T47D (cell line): Measurements from ENCODE around the gene CAPN8.

Experiments
- DNase-seq, 2 experiments: peaks; one replicate each; pipeline versions ENCODE4 v3.0.0 to v3.0.0-alpha.2; 2011 to 2012; ENCODE audit warnings: low read depth in 1 of 2, low spot score in 1 of 2
- JUND ChIP-seq: IDR thresholded peaks from 2 replicates; pipeline ENCODE4 v1.6.1; 2012; ENCODE audit warnings: low read depth
- in situ Hi-C: cut with HindIII; loops from 2 replicates; pipeline ENCODE4 v1.10.0; 2016; ENCODE audit warnings: low sequenced_read_pairs, low pct_unique_long_range_greater_than_20kb

CAPN8 gene

DNA sequence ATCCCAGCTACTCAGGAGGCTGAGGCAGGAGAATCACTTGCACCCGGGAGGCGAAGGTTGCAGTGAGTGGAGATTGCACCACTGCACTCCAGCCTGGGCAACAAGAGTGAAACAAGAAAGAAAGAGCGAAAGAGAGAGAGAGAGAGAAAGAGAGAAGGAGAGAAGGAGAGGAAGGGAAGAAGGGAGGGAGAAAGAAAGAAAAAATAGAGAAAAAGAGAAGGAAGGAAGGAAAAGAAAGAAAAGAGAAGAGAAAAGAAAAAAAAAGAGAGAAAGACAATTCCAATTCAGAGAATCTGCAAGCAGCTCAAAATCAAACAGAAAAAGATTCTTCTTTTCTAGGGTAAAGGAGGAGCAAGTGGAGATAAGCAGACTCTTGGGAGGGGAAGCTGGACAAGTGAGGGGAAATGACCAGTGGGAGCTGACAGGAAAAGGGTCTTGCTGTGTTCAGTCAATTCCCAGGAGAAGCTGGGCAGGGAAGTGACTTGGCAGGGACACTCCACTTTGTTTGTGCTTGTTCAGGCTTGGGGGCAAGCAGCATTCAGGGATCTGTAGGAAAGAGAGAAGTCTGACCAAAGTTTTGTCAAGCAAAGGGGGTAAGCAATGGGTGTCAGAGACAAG is 43.3 kb upstream of the CAPN8 start:
- in situ Hi-C loops = no loop called here
- TF ChIP-seq JUND = no peak
- no peak for DNase-seq

DNA sequence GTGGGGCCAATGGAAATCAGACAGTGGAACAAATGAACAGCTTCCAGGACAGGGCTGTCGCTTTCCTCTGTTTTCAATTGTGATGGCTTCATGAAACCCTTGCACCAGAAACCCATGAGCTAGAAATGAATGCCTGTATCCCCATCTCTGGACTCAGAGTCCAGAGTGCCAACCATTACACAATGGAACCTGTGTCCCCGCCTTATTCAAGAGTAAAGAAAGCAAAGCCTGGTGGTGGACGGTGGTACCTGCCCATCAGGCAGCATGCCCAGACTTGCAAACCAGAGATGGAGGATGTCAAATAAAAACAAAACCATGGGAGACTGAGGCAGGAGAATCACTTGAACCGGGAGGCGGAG is 42.5 kb upstream of the CAPN8 start:
- in situ Hi-C loops = no loop called here
- peak in 1 of 2 experiments; percentile 80 for DNase-seq
- TF ChIP-seq JUND = no peak

DNA sequence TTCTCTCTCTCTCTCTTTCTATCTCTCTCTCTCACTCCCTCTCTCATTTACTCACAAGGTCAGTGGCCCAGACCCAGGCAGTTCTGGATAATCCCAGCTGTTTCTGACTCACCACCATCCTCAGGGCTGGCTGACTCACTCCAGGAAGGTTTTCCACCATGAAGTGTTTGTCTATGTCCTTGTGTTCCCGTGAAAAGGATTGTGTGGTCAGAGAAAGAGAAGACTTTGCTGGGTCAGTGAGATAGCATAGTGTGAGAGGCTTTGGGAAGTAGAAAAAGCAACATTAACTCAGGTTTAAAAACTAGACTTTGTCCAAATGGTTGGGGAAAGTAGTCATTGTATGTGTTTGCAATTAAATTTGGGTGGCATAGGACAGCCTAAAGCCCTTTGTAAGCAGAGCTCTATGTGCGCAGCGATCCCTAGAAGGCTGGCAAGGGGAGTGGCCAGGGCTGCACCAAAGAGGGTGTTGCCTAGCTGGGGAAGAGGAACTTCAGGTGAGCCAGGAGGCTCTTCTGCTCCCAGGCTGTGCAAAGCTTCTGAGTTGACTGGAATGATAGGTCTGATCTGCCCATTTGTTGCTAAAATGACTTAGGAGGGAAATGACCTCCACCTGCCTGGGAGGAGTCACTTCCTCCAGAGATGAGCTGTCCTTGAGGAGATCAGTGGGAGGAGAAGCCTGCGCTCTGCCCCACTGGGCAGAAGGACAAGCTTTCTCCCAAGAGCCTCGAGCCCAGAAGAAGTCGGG is 41.9 kb upstream of the CAPN8 start:
- peak; percentile 56 to 91 for DNase-seq

DNA sequence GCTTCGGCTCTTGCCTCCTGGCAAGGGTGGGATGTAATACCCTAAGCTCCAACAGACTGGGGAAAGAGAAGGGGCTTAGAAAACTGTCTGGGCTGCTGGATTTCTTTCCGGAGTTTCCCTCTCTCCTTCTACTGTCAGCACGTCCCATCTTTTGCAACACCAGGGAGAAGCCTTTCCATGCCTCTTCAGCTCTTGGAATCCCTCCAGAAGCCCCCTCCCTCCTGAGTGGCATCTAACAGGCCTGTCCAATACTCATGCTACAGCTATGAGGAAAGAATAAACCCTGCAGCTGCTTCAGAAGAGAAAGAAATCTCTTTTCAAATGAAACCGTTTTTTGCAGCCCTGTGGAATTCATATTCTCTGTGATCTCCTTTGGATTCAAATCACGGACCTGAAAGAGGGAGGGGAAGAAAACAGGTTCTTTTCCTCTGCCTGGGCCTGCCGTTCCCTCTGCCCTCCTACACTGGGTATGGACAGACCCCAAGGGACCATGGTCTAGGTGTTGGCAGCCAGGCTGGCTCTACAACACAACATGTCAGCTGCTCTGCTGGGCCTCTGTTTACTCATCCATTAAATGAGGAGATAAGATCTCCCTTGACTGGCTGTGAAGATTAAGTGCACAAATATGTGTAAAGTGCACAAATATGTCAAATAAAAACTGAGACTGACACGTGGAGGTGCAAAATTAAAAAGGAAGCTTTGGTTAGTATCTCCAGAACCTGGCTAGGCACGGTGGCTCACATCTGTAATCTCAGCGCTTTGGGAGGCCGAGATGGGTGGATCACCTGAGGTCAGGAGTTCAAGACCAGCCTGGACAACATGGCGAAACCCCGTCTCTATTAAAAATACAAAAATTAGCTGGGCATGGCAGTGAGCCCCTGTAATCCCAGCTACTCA is 40.8 kb upstream of the CAPN8 start:
- peak; percentile 35 to 83 for DNase-seq
- TF ChIP-seq JUND = peak; percentile 95
- in situ Hi-C loops = no loop called here

More for the DNA sequence above, 41.9 kb upstream of the CAPN8 start:
- peak; percentile 95; the same call in 1 of the 2 replicates for TF ChIP-seq JUND
- in situ Hi-C loops = no loop called here

DNA sequence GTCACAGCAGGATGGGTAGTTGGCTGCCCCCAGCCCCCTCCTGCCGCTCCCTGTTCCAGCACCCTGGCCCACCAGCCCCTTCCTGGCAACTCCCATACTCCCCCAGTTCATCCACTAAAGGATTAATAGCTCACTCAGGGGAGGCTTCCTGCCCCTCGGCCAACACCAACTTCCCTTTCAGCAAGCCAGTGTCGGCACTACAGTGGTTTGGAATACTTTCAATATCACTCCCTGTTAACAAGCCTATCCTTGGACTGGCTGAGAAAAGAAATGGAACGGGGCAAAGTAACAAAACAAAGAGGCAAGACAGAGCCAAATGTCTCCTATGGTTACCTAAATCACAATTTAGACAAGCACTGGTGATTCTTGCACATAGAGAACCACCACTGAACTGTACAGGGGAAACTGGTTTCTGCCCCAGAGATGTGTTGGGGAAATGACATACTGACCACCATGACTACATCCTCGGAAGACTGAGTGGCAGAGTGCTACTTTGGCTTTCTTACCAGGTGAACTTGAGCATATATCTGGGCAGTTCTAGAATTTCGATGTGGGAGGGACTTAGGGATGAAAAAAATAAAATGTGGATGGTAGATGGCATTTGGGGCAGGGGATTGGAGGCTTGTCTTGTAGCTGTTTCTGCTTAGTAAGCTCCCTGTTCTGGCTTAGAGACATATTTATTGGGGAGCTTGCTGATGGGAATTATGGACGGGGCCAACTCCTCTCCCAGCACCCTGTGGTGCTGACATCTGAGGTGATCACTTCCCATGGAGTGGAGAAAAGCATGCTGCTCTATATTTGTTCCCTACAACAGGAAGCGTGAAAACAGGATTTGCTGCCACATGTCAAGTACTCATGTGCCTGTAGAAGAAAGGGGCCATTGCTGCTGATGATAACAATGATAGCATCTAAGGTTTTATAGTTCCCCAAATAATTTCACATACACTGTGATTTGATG is 39.7 kb upstream of the CAPN8 start:
- in situ Hi-C loops = no loop called here
- no peak for TF ChIP-seq JUND
- no peak for DNase-seq

DNA sequence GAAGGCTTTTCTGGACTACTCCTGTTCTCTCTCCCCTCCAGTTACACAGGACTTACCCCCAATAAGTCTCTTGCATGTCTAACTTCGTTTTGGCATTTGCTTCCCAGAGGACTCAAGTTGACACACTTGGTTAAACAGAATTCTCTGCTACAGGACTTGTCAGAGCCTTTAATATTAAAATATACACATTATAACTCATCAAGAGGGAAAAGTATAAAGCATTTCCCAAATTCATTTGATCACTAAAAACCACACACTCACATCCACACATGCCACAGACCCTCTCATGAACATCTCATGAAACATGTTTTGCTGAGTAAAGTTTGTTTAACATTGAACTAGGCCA is 38.1 kb upstream of the CAPN8 start:
- TF ChIP-seq JUND = no peak
- DNase-seq = no peak
- in situ Hi-C loops = no loop called here

DNA sequence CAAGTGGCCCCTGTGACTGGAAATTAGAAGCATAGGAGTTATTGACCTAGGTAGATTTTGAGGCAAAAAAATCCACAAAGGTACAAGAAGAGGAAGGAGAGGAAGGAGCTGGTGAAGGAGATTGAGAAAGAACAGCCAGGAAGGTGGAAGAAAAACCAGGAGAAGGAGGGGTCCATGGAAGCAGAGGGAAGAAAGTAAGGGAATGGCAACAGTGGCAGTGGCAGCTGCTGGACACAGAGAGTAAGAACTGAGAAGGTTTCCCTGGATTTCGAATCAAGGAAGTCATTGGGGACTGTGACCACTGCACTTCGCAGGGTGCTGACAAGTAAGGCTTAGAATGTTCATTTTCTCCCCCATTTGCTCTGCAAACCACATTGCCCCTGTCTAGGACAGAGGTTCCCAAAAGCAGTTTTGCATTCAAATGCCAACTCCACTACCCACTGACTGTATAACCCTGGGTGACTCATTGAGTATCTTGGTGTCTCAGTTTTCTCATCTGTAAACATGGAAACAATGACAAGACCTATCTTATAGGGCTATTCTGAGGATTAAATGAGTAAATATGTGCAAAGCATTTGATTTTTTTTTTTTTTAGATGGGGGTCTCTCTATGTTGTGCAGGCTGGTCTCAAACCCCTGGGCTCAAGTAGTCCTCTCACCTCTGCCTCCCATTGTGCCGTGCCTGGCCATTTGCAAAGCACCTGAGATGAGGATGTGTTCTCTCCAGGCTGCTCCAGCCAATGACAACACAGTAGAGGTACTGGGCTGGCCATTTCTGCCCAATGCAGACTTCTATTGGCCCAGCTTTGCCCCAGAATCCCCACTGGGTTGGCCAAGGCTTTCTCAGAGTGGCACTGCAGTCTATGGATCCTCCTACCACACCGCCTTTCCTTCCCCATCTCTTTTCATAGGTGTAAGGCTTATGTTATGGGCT is 37.5 kb upstream of the CAPN8 start:
- DNase-seq = peak in 1 of 2 experiments; percentile 65
- in situ Hi-C loops = no loop called here
- no peak for TF ChIP-seq JUND

DNA sequence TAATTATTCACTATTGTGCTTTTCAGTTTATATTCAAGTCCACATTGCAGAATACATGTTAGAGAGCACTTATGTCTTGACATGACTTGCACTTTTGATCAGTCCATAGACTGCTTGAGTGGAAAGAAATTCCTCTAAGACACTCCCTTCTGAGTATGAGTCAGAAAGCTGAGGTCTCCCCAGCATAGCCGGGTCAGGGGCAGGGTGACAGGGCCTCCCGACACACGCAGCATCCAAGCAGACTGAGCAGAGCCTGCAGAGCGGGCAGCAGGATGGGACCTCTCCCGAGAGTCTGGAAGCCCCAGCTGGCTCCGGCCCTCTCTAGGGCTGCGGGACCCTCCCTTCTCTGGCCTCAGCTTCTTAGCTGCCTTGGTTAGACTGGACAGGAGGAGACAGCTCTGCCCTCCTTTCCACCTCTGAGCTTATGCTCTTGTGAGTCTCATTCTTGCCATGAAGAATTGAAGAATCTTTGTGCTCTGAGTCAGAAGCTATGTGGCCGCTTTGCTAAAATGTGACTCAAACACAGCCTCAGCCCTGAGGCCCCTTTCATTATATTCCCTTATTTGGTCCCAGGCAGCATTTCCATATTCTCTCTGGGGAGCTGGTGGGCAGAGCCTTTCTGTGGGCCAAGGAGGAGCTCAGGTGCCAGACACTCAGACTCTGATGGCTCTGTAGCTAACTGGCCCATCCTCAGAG is 35.6 kb upstream of the CAPN8 start:
- TF ChIP-seq JUND = no peak
- in situ Hi-C loops = no loop called here
- no peak for DNase-seq

DNA sequence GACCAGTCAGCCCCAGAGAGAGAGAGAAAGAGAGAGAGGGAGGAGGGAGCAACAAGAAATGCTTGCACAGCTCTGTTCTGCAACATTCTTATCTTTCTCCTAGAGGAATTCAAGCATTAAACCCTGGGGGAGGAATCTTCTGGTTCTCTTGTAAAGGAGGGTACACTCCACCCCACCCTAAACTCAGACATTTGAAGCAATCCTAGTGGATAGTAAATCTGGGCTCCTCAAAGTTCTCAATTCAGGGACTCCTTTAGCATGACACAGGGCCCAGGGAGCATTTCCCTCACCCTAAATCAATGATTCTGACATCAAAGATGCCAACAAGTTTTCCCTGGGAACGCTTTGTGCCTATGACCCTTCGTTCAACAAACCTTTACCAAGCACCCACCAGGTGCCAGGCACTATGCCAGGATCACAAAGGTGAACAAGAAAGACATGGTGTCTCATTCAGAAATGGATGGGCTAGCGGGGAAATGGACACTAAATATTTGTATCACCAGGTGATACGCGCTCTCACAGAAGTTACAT is 35.0 kb upstream of the CAPN8 start:
- no peak for TF ChIP-seq JUND
- DNase-seq = no peak
- in situ Hi-C loops = no loop called here

DNA sequence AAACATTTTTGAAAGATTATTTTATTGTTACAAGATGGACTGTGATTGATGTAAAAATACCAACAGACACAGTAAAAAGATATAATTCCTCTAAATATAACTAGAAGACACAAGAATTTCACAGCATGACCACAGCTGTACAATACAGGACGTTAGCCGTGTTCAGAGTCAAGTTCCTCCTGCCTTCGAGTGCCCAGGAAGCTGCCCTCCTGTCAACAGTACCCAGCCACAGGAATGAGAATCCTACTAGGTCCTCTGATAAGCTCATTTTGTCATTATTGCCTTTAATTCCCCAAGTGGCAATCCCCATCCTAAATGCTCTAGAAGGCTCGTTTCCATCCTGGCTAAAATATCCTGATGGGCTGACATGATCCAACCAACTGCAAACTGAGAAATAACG is 30.4 kb upstream of the CAPN8 start:
- in situ Hi-C loops = no loop called here
- no peak for DNase-seq
- no peak for TF ChIP-seq JUND
